Stimulated activated CD8-positive, alpha-beta memory T cell treated with anti-CD3 and anti-CD28 coated beads, Interleukin-12 subunit alpha, Interleukin-12 subunit beta, amount 100 ng/mL, for 1 hour (primary cell): Measurements from ENCODE around the gene PTCH1.

Experiments used
- DNase-seq: peaks from one replicate; pipeline ENCODE4 v3.0.0-alpha.2; 2020; ENCODE audit warnings: low read depth

PTCH1 gene

GRCh38 chr9:95516734-95517558 lies at the start of gene PTCH1:
Gene PTCH1 (minus strand): TSS chr9:95516971.
- no peak for DNase-seq

- no peak for DNase-seq
Measured at GRCh38 chr9:95565982-95566381, 49.2 kb upstream of the PTCH1 start.

GRCh38 chr9:95561913-95562312 lies 45.1 kb upstream of the PTCH1 start:
- DNase-seq: no peak

- DNase-seq: no peak
Measured at GRCh38 chr9:95557142-95557541, 40.4 kb upstream of the PTCH1 start.

GRCh38 chr9:95556521-95556920 lies 39.8 kb upstream of the PTCH1 start:
- DNase-seq: no peak

- DNase-seq: no peak
Measured at GRCh38 chr9:95552814-95553546, 36.2 kb upstream of the PTCH1 start.

- no peak for DNase-seq
Measured at GRCh38 chr9:95552255-95552654, 35.5 kb upstream of the PTCH1 start.

GRCh38 chr9:95551406-95551805 lies 34.6 kb upstream of the PTCH1 start:
- no peak for DNase-seq

GRCh38 chr9:95545831-95546567 lies 29.2 kb upstream of the PTCH1 start:
- DNase-seq: no peak

GRCh38 chr9:95533996-95534680 lies 17.4 kb upstream of the PTCH1 start:
- DNase-seq: no peak

- DNase-seq: no peak
Measured at GRCh38 chr9:95529910-95530309, 13.1 kb upstream of the PTCH1 start.

- no peak for DNase-seq
Measured at GRCh38 chr9:95528908-95529502, 12.2 kb upstream of the PTCH1 start.

- DNase-seq: no peak
Measured at GRCh38 chr9:95522871-95523370, 6.2 kb upstream of the PTCH1 start.

- no peak for DNase-seq
Measured at GRCh38 chr9:95521699-95522098, 4.9 kb upstream of the PTCH1 start.

- no peak for DNase-seq
Measured at GRCh38 chr9:95517559-95518425, 1.0 kb upstream of the PTCH1 start.

- no peak for DNase-seq
Measured at GRCh38 chr9:95516221-95516733, 494 bp downstream of the PTCH1 start.

GRCh38 chr9:95515272-95516113 lies 1.3 kb downstream of the PTCH1 start:
- DNase-seq: no peak

- no peak for DNase-seq
Measured at GRCh38 chr9:95514342-95514741, 2.4 kb downstream of the PTCH1 start.

- DNase-seq: no peak
Measured at GRCh38 chr9:95513711-95514110, 3.1 kb downstream of the PTCH1 start.
